ENCODE data around the gene PTX4. TPM values are rescaled to one million over a fixed set of nuclear protein-coding genes. Genes with fewer than 3 reads are reported as not detected.
A peak's percentile ranks its signal among the peaks of the same experiment; 100 is the strongest.

PTX4 gene
- polyA plus RNA-seq, 3 donors: 0.19 TPM; not detected in 2

GRCh38 chr16:1458977-1459341, 29.8 kb downstream of the PTX4 start:
- Mint-ChIP-seq H3K27ac (peak overlapping the region in 4 of 7 donors; percentile 13 to 86 (median 62)), H3K4me1 (no peaks in the 10 kb centered on the region), H3K9me3 (no peaks in the 10 kb centered on the region), H3K27me3 (ENCODE audit: low read depth in 3 of 3) (peaks cover 0 to 2% (median 0%) of the 10 kb centered on the region in 3 donors), H3K4me3 (no peak overlapping the region), H3K36me3 (peaks cover 61 to 88% of the 10 kb centered on the region in 2 donors)
- intact Hi-C loops (cut with micrococcal nuclease): loop anchor here in 1 of 2 donors (10.0 kb wide), 1 partner anchor 46 kb away; no protein-coding TSS in a partner anchor
- Histone ChIP-seq H3K4me3 (replicated peaks in 1 of 3; ENCODE audit: low read depth in 2 of 3, low read length in 3 of 3) (no peak overlapping the region), H3K9me3 (replicated peaks in 1 of 2; ENCODE audit: control insufficient read depth in 1 of 2, insufficient read depth in 1 of 2, low read length in 2 of 2) (no peaks in the 10 kb centered on the region), H3K4me2 (replicated peaks; ENCODE audit: extremely low read depth, low read length, poor library complexity, severe bottlenecking) (no peak overlapping the region), H3K4me1 (ENCODE audit: control insufficient read depth in 1 of 2, insufficient read depth in 2 of 2, low read length in 2 of 2) (no peaks in the 10 kb centered on the region), H4K20me1 (ENCODE audit: insufficient read depth, low read length) (peaks cover 76% of the 10 kb centered on the region), H3K27ac (ENCODE audit: low read depth in 1 of 2, low read length in 2 of 2) (no peak overlapping the region), H3K27me3 (ENCODE audit: control insufficient read depth in 2 of 2, insufficient read depth in 2 of 2, low read length in 2 of 2) (no peaks in the 10 kb centered on the region), H3K36me3 (replicated peaks in 1 of 2; ENCODE audit: control insufficient read depth in 1 of 2, insufficient read depth in 2 of 2, low read length in 2 of 2) (peaks cover 76 to 96% of the 10 kb centered on the region in 2 donors), H3K9ac (ENCODE audit: insufficient read depth, low read length, poor library complexity, severe bottlenecking) (no peak overlapping the region), H2AFZ (ENCODE audit: insufficient read depth, low read depth, low read length, poor library complexity, severe bottlenecking) (no peak overlapping the region), H3K79me2 (ENCODE audit: insufficient read depth, low read length) (peaks cover 36% of the 10 kb centered on the region)
- peak in 1 of 3 donors; percentile 25 for DNase-seq
- TF ChIP-seq CTCF (IDR thresholded peaks at IDR 0.05): no peak
- WGBS (ENCODE audit: insufficient coverage): 60% methylated on average over 14 of the region's 14 CpGs

GRCh38 chr16:1458336-1458976, 30.3 kb downstream of the PTX4 start:
- H4K20me1 ChIP-seq (ENCODE audit: insufficient read depth, low read length): peaks cover 72% of the 10 kb centered on the region
- Mint-ChIP-seq H3K27ac (peak overlapping the region in 4 of 7 donors; percentile 50 to 86 (median 66)), H3K4me1 (no peaks in the 10 kb centered on the region), H3K27me3 (ENCODE audit: low read depth in 3 of 3) (peaks cover 0 to 2% (median 0%) of the 10 kb centered on the region in 3 donors), H3K4me3 (no peak overlapping the region), H3K9me3 (no peaks in the 10 kb centered on the region), H3K36me3 (peaks cover 64 to 88% of the 10 kb centered on the region in 2 donors)
- H3K9ac ChIP-seq (ENCODE audit: insufficient read depth, low read length, poor library complexity, severe bottlenecking): no peak overlapping the region
- H3K4me2 ChIP-seq (replicated peaks; ENCODE audit: extremely low read depth, low read length, poor library complexity, severe bottlenecking): no peak overlapping the region
- H3K4me3 ChIP-seq (replicated peaks in 1 of 3; ENCODE audit: low read depth in 2 of 3, low read length in 3 of 3): no peak overlapping the region
- TF ChIP-seq CTCF (IDR thresholded peaks at IDR 0.05): no peak
- H3K79me2 ChIP-seq (ENCODE audit: insufficient read depth, low read length): peaks cover 31% of the 10 kb centered on the region
- H3K27ac ChIP-seq (ENCODE audit: low read depth in 1 of 2, low read length in 2 of 2): no peak overlapping the region
- H3K4me1 ChIP-seq (ENCODE audit: control insufficient read depth in 1 of 2, insufficient read depth in 2 of 2, low read length in 2 of 2): no peaks in the 10 kb centered on the region
- 94% methylated on average over 14 of the region's 26 CpGs for WGBS (ENCODE audit: insufficient coverage)
- peak in 2 of 3 donors; percentile 17 to 38 for DNase-seq
- no peaks in the 10 kb centered on the region for H3K9me3 ChIP-seq (replicated peaks in 1 of 2; ENCODE audit: control insufficient read depth in 1 of 2, insufficient read depth in 1 of 2, low read length in 2 of 2)
- no peak overlapping the region for H2AFZ ChIP-seq (ENCODE audit: insufficient read depth, low read depth, low read length, poor library complexity, severe bottlenecking)
- peaks cover 81 to 96% of the 10 kb centered on the region in 2 donors for H3K36me3 ChIP-seq (replicated peaks in 1 of 2; ENCODE audit: control insufficient read depth in 1 of 2, insufficient read depth in 2 of 2, low read length in 2 of 2)
- intact Hi-C loops (cut with micrococcal nuclease): loop anchor here in 1 of 2 donors (10.0 kb wide), 1 partner anchor 46 kb away; no protein-coding TSS in a partner anchor
- no peaks in the 10 kb centered on the region for H3K27me3 ChIP-seq (ENCODE audit: control insufficient read depth in 2 of 2, insufficient read depth in 2 of 2, low read length in 2 of 2)

Measured in CD14-positive monocyte (primary cell).